ENCODE results near the gene HNRNPL.
"Not testable (repeated sequence)": the region's sequence is repeated elsewhere in the genome, so short reads cannot be mapped to it uniquely, and the experiment has no call there.

HNRNPL gene

GRCh38 chr19:38869160-38869835, 19.5 kb upstream of the HNRNPL start:
- DNase-seq: peak; percentile 76

GRCh38 chr19:38868551-38868950, 18.8 kb upstream of the HNRNPL start:
- no peak for DNase-seq

GRCh38 chr19:38867171-38867780, 17.5 kb upstream of the HNRNPL start:
- DNase-seq: no peak

- no peak for DNase-seq
These were observed 12.7 kb upstream of the HNRNPL start for GRCh38 chr19:38862321-38863059.

- no peak for DNase-seq
These were observed 11.6 kb upstream of the HNRNPL start for GRCh38 chr19:38861368-38861767.

- not testable (repeated sequence) for DNase-seq
These were observed 9.9 kb upstream of the HNRNPL start for GRCh38 chr19:38859631-38860204.

- DNase-seq: no peak
These were observed 7.0 kb upstream of the HNRNPL start for GRCh38 chr19:38856813-38857212.

GRCh38 chr19:38855751-38856150, 6.0 kb upstream of the HNRNPL start:
- not testable (repeated sequence) for DNase-seq

GRCh38 chr19:38854961-38855360, 5.2 kb upstream of the HNRNPL start:
- not testable (repeated sequence) for DNase-seq

GRCh38 chr19:38853214-38853613, 3.4 kb upstream of the HNRNPL start:
- peak; percentile 50 for DNase-seq

- DNase-seq: peak; percentile 82
These were observed 2.7 kb upstream of the HNRNPL start for GRCh38 chr19:38852231-38853044.

GRCh38 chr19:38851622-38852230, 1.9 kb upstream of the HNRNPL start:
- peak; percentile 94 for DNase-seq

- DNase-seq: peak; percentile 77
These were observed 1.3 kb upstream of the HNRNPL start for GRCh38 chr19:38850976-38851621.

GRCh38 chr19:38850436-38850975, 720 bp upstream of the HNRNPL start:
- peak; percentile 96 for DNase-seq

GRCh38 chr19:38849147-38849859, 483 bp downstream of the HNRNPL start:
- peak; percentile 100 for DNase-seq

- DNase-seq: no peak
These were observed 1.3 kb downstream of the HNRNPL start for GRCh38 chr19:38848299-38849146.

- DNase-seq: no peak
These were observed 3.7 kb downstream of the HNRNPL start for GRCh38 chr19:38846097-38846496.

GRCh38 chr19:38845374-38846024, 4.3 kb downstream of the HNRNPL start:
- DNase-seq: no peak

GRCh38 chr19:38844093-38844686, 5.6 kb downstream of the HNRNPL start:
- no peak for DNase-seq
